Activated gamma-delta T cell (primary cell): ENCODE measurements around the gene RNFT2.

Experiments used
- DNase-seq: peaks from one replicate; lab custom pipeline; 2025; lab: John Stamatoyannopoulos, UW

Gene RNFT2

DNA sequence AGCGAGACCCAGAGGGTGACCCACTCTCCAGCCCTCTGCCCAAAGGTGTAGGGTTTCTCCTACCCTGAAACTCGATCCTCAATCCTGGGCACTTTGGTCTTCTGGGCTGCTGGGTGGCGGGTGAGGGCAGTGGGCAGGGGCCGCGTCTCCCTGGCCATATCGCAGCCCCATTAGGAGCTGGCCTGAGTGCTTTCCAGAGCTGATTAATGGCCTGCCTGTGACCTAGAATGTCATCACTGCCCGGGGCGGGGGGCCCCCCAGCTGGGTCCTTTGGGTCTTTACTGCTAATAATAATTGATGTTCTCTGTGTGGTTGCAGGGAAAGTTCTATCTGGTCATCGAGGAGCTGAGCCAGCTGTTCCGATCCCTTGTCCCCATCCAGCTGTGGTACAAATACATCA is 95.4 kb downstream of the RNFT2 start:
- DNase-seq: no peak

DNA sequence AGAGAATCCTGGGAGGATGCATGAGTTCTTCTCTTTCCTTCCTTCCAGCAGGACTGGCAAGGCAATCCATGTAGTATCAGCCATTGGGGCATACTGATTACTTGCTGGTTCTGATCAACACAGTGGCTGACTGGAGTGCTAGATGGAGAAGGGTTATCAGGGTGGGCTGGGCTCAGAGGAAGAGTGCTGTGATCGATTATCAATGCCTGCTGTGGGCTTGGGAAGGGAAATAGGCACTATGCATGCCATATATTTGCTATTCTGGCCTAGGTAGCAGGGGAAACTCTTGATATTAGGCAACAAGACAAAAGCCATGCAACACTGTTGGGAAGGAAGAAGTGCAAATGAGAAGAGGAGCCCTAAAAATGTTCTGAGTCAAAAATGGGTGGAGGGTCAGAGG is 97.4 kb downstream of the RNFT2 start:
- no peak for DNase-seq

DNA sequence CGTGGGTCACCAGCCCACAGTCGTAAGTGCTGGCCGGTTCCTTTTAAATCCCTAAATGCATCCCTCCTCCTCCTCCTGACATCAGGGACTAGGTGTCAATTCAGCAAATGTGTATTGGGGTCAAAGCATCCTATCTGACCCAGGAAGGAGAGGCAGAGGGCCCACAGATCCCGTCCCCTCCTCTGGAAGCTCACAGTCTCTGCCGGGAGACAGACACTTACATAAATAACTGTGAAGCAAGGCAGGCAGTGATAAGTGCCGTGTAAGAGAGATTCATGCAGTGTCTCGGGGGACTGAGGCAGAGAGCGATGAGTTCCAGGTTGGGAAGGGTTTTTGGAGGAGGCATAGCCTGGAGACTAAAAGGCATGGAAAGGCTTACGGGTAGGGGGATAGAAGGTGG is 99.0 kb downstream of the RNFT2 start:
- no peak for DNase-seq

DNA sequence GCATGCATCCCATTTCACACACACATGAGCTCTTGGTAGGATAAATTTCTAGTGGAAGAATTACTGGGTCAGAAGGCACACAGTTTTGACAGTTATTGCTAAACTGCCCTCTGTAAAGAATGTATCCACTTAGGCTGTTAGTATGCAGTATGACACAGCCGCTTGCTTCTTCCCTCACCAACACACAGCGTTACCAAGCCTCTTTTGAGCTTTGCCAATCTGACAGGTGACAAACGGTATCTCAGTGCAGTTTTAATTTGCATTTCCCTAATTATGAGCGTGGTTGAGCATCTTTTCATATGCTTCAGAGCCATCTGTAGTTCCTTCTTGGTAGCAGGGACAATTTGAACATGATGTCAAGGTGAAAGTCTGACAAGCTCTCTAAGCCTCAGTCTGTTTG is 100.2 kb downstream of the RNFT2 start:
- DNase-seq: no peak

DNA sequence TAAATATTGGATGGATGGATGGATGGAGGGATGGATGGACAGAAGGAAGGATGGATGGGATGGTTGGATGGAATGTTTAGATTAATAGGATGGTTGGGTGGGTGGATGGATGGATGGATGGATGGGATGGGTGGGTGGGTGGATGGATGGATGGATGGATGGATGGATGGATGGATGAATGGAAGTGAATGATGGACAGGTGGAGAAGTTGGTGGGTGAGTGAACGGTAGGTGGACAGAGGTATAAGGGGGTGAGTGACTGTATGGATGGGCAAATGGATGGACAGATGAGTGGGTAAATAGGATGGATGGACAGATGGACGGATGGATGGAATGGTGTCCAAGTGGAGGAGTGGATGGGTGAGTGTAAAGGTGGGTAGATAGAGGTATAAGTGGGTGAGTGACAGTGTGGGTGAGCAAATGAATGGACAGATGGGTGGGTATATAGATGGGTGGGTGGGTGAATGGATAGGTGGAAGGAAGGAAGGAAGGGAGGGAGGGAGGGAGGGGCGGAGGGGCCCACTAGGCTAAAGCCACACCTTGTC is 101.2 kb downstream of the RNFT2 start:
- DNase-seq: no peak

DNA sequence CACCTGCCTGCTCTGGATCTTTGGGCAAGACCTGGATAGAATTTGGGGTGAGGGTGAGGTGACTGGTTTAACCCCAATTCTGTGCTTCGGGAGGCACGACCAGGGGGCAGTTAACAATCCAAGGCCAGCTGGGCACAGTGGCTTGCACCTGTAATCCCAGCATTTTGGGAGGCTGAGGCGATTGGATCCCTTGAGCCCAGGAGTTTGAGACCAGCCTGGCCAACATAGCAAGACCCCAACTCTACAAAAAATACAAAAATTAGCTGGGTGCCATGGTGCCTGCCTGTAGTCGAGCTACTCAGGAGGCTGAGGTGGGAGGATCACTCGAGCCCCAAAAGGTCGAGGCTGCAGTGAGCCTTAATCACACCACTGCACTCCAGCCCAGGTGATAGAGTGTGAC is 105.0 kb downstream of the RNFT2 start:
- DNase-seq: no peak

DNA sequence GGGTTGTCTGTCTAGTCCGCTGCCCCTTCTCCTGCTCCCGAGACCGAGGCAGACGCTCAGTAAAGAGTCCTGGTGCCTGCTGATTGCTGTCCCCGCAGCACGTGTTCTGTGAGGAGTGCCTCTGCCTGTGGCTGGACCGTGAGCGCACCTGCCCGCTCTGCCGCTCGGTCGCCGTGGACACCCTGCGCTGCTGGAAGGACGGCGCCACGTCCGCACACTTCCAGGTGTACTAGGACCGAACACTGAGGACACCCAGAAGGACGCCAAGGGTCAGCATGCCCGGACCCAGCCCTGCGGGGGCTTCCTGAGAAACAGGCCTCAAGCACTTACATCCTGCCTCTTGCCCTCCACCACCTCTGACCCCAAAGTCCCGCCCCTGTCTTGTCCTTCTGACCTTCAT is 111.1 kb downstream of the RNFT2 start:
- DNase-seq: no peak

DNA sequence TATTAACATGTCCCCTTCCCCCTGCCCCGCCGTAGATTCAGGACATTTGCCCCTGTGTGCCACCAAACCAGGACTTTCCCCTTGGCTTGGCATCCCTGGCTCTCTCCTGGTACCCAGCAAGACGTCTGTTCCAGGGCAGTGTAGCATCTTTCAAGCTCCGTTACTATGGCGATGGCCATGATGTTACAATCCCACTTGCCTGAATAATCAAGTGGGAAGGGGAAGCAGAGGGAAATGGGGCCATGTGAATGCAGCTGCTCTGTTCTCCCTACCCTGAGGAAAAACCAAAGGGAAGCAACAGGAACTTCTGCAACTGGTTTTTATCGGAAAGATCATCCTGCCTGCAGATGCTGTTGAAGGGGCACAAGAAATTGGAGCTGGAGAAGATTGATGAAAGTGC is 114.2 kb downstream of the RNFT2 start:
- no peak for DNase-seq

DNA sequence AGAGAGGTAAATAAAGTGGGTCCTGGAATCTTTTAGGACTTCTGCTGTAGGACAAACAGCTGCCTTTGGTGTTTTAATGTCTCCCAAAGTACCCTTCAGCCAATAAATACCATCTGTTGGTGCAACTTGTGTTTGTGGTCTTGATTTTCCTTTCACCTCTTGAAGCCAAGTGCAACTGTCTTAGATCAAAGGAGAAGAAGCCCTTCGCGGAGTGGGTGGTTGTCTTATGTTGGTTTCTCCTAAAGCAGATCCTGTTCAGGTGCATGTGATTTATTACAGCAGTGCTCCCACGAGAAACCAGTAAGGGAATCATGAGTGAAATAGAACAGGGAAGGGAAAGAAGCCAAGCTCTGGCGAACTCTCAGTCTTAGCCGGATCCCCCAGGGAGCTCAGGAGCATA is 115.4 kb downstream of the RNFT2 start:
- no peak for DNase-seq

DNA sequence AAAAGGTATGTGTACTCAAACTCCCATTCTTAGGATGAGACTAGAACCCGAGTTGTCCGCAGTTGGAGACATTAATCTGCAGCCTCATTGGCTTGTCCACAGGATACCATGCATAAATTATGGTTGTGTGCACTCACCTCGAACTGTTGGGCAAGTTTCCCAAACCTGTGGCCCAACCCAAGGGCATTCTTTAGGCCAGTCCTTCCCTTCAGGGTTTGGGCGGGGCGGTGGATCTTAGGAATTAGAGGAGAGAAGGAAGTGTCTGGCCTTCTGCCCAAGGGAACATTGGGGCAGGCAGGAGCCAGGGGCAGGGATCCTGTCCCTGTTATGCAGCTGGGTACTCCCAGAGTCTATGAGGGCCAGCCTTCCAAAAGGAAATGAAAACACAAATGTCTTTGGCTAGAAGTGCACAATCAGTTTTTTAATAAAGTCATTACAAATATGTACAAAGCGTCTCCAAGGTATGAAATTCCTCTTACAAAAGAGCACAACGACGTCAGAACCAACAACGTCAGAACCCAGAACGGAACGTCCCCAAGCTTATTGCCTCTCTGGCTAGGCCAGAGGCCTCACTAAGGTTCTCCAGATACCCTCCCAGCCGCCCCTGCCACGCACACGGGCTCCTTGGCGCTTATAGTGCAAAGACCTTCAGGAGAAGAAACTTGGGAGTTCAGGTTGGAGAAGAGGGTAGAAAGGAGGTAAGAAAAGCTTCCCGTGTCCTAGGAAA is 117.8 kb downstream of the RNFT2 start:
- DNase-seq: no peak

DNA sequence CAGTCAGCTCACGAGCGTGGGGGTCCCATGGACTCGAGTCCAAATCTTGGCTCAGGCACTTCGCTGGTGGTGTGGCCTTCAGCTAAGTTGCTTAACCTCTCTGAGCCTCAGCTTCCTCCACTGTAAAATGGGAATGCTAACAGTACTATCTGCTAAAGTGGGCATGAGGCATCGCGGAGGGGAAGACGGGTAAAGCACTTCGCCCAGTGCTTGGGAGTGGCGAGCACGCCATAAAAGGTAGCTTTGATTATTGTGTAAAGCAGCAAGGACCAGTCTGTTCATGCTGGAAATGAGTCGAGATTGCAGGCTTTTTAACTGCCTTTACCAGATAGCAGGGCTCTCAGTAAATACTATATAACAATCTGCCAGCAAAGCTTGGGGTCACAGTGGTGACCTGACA is 118.6 kb downstream of the RNFT2 start:
- DNase-seq: no peak

DNA sequence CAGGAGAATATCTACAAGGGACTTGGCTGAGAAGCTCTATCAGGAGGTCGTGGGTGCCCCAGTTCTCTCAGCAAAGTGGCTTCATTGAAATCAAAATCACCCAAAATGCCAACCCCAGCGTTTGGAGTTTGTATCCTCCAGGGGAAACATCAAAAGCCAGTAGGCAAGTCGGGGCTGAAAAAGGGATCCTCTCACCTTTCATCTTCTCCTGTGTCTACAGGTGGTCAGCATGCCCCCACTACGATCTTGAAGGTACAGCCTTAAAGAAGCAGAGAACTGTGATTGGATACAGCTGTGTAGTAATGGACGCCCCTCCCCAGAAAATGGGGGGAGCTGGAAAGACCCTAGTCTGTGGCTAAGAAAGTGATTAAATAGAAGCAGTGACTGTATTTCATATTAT is 121.0 kb downstream of the RNFT2 start:
- DNase-seq: no peak

DNA sequence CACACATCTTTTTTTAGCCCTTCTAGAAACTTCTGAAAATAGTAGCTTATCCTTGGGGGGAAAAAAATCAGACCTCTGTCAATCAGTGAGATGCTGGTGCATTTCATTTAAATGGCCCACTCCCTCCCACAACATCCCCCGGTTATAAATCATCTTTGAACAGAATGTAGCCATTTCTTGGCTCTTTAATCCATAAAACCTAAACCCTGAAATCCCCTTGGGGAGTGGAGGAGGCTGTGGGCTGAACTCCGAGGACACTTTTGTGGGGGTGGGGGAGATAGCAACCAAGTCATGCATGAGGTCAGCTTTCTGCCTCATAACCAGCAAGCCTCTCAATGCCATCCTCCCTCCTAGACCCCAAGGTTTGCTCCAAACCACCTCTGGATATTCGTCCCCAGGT is 122.1 kb downstream of the RNFT2 start:
- DNase-seq: no peak

DNA sequence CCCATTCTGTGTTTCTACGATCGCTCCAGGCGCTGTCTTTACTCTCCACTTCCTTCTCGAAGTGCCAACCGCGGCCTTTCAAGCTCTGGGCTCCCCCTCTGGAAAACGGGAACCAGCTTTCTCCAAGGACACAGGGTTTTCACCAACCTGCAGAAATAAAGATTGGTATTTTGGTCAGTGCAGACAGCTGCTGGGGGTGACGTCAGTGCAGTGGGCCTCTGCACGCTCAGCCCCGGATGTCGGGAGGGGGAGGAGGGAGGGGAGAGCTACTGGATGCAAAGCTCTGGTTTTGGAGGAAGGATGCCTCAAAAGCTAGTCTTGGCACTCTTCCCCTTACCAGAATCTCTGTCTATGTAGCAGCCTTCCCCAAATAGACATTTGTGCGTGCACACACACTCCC is 123.2 kb downstream of the RNFT2 start:
- no peak for DNase-seq

DNA sequence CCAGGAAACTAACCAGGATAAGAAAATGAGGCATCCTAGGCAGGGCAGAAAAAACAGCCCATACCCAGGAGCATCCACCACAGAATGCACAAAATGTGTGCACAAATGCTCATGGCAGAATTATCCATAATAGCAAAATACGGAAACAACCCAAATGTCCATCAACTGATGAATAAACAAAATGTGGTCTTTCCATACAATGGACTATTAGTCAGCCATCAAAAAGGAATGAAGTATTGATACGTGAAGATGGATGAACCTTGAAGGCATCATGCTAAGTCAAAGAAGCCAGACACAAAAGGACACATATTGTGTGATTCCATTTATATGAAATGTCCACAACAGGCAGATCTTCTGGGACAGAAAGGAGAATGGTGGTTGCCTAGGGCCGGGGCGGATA is 124.1 kb downstream of the RNFT2 start:
- no peak for DNase-seq

DNA sequence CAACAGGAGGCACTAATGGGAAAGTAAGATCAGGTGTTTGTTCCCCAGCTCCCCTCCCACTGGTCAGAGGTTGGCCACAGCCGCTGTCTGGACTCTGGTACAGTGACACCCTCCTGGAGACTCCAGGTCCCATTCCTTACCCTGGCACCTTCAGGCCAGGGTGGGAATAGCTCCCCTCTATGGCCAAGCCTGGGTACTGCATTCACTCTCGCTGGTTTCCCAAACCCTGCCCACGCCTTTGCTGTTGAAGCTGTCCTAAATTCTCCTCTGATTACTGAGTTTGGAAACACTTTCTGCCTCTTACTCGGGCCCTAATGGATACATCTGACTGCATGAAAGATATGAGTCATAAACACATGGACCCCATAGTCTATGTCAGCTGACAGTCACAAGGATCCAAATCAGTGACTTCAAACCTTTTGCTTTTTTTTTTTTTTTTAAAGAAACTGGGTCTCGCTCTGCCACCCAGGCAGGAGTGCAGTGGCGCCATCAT is 125.2 kb downstream of the RNFT2 start:
- no peak for DNase-seq

DNA sequence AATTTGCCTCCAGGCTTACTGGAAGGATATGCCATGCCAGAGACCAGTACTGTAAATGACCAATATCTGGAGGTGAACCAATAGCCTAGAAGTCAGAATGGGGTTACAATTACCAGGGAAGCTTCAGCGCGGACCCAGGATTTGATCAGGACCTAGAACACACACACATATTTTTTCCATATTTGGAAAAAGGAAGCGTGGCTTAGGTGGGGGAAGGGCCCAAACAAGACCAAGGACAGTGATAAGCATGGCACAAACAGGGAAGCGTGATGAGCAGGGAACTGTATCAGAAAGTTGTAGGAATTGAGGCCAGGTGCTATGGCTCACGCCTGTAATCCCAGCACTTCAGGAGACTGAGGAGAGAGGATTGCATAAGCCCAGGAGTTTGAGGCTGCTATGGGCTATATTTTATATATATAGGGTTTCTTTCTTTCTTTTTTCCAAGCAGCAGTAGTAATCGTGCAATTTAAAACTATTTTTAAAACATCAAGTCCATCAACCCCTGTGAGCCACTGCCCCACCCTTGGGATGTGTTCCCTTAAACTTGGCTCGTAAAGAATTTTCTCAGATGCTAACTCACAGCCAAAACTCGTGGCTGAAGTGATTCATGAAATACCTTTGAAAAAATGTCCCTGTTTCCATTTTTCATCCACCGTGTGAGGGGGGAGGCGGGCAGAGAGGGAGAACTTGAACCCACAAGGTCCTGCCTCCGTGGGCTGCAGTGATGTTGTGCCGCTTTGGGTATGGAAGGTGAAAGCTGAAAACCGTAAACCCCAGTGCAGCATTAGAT is 126.5 kb downstream of the RNFT2 start:
- DNase-seq: no peak

DNA sequence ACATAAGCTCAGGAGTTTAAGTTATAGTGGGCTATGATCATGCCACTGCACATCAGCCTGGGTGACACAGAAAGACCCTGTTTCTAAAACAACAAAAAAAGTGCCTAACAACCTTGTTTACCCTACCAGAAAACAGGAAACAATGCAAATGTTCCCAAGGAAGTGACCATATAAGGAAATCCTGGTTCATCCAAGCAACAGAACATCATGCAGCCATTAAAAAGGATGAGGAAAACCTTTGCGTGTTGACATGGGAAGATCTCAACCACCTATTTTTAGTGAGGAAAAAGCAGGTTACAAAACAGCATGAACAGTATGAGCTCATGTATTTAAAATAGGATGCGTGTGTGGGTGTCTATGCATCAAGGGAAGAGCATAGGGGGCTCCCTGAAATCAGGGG is 129.4 kb downstream of the RNFT2 start:
- no peak for DNase-seq

DNA sequence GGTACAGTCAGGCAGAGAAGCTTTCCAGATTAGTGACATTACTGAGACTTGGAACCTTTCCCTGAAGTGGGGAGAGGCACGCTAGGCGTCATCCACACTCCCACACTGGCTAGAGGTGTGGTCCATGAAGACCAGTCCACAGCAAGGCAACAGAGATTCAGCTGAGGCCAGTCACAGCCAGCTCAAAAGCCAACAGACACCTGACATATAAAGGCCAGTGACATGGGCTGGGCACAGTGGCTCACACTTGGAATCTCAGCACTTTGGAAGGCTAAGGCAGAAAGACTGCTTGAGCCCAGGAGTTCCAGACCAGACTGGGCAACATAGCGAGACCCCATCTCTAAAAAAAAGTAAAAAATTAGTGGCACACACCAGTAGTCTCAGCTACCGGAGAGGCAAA is 132.2 kb downstream of the RNFT2 start:
- no peak for DNase-seq

DNA sequence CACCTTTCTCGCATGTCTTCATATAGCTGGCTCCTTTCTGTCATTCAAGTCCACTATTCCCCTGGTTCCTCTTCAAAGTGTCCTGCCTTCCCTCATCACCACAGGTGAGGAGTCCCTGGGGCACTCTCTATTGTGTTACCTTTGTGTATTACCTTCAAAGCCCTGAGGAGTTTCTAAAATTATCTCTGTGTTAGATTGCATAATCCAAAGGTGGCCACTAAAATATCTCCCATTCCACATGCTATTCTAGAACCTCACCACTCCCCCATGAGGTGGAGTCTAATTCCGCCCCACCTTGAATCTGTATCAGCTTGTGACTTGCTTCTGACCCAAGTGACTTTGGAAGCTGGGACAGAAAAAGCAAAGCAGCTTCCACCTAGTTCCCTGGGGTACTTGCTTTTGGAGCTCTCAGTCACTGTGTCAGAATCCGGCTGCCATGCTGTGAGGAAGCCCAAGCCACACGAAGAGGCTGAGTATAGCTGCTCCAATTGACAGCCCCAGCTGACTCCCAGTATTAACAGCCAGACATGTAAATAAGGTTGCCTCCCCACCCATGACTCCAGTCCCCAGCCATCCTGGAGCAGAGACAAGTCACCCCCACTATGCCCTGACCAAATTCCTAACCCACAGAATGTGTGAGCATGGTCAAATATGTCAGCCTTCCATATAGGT is 136.3 kb downstream of the RNFT2 start:
- DNase-seq: no peak

DNA sequence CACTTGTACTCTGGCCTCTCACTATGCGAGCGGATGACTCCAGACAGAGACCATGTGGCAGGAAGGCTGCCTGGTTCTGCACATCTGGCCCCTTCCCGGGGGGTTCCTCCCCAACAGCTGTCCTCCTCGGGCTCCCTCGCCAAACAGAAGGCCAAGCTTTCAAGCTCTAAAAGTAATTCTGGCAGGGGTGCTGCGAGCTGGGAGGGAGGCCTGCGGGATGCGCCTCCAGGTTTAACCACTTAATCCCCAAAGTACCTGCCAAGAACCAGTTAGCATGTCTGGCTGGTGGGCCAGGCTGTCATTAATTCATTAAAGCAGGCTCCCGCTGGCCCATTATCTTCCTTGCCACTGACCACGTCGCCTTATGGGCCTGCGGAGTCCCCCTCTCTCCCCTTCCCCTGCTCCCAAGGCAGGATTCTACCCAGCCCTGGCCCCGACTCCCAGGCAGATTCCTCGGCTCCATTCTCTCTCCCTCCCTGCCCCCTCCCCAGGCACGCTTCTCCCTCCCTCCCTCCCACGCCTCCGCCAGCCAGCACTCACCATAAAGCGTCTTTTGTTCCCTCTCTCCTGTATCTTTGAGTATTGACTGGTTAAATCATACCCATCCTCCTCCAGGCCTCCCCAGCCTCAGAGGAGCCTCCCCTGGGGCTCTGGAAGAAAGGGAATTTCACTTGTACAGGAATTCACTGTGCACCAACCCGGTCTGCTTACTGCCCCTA is 138.2 kb downstream of the RNFT2 start:
- DNase-seq: no peak
